Activated T-helper 2 cell treated with anti-CD3 and anti-CD28 coated beads, Interferon-gamma antibody, Interleukin-2, Interleukin-4, amounts not matched to agents 10 μg/mL and 5 μg/mL and 100 μg/mL, durations not matched to agents 14 hours and 24 hours and 36 hours (primary cell): Measurements from ENCODE around the gene ENTR1. TPM values are rescaled to one million over a fixed set of nuclear protein-coding genes. Genes with fewer than 3 reads are reported as not detected.

ENCODE experiments used
- DNase-seq: peaks from one replicate; pipeline ENCODE4 v3.0.0; 2021; ENCODE audit warnings: low spot score
- H3K27ac Mint-ChIP-seq: one replicate; pipeline ENCODE4 v1.8.0; 2021; ENCODE audit warnings: mixed read lengths
- H3K27me3 Mint-ChIP-seq: one replicate; pipeline ENCODE4 v1.8.0; 2021; ENCODE audit warnings: low read depth, mixed read lengths
- H3K36me3 Mint-ChIP-seq: one replicate; pipeline ENCODE4 v1.8.0; 2021; ENCODE audit warnings: low read depth, mixed read lengths
- H3K4me1 Mint-ChIP-seq: one replicate; pipeline ENCODE4 v1.8.0; 2021; ENCODE audit warnings: low read depth, mixed read lengths
- H3K4me3 Mint-ChIP-seq: one replicate; pipeline ENCODE4 v1.8.0; 2021; ENCODE audit warnings: low read depth, mild to moderate bottlenecking, moderate library complexity, mixed read lengths
- H3K9me3 Mint-ChIP-seq: one replicate; pipeline ENCODE4 v1.8.0; 2021; ENCODE audit warnings: mixed read lengths
- intact Hi-C: fragments of 100-400 bp; cut with micrococcal nuclease; formaldehyde crosslinking; loops from one replicate; pipeline ENCODE4 v1.15.1; 2023
- total RNA-seq: library from RNA; stranded (reverse); gene quantifications from 2 replicates; pipeline ENCODE4 v1.2.3, GENCODE V29; 2022

The ENTR1 gene
- total RNA-seq, 1 donor from 2014 or later = 75.6 TPM

- no peak for DNase-seq
- Mint-ChIP-seq H3K9me3 (no peaks in the 10 kb centered on the region), H3K36me3 (peaks cover 49% of the 10 kb centered on the region), H3K4me1 (peaks cover 12% of the 10 kb centered on the region), H3K27ac (no peak overlapping the region), H3K4me3 (no peak overlapping the region), H3K27me3 (no peaks in the 10 kb centered on the region)
- intact Hi-C loops = no loop called here
Observed at GRCh38 chr9:136396219-136396515, 14.2 kb downstream of the ENTR1 start.

- Mint-ChIP-seq H3K4me3 (no peak overlapping the region), H3K27me3 (no peaks in the 10 kb centered on the region), H3K36me3 (peaks cover 50% of the 10 kb centered on the region), H3K27ac (no peak overlapping the region), H3K9me3 (no peaks in the 10 kb centered on the region), H3K4me1 (peaks cover 12% of the 10 kb centered on the region)
- no peak for DNase-seq
- intact Hi-C loops = no loop called here
Observed at GRCh38 chr9:136395345-136396218, 14.8 kb downstream of the ENTR1 start.

DNA sequence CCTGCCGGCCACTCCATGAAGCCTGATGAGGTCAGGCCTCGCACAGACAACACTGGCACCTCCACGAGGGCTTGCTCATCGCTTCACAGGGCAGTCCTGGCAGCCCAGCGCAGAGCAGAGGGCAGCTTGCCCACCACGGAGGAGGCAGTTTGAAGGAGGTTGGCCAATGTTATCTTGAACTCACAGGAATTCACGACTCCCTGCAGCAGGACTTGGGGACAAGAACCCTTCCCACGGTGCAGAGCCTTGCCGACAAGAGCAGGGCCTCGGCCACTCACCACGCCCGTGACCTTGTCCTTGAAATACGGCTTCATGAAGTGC, 15.4 kb downstream of the ENTR1 start:
- Mint-ChIP-seq H3K27ac (no peak overlapping the region), H3K27me3 (no peaks in the 10 kb centered on the region), H3K4me3 (no peak overlapping the region), H3K9me3 (no peaks in the 10 kb centered on the region), H3K4me1 (peaks cover 12% of the 10 kb centered on the region), H3K36me3 (peaks cover 52% of the 10 kb centered on the region)
- intact Hi-C loops = no loop called here
- DNase-seq = no peak

DNA sequence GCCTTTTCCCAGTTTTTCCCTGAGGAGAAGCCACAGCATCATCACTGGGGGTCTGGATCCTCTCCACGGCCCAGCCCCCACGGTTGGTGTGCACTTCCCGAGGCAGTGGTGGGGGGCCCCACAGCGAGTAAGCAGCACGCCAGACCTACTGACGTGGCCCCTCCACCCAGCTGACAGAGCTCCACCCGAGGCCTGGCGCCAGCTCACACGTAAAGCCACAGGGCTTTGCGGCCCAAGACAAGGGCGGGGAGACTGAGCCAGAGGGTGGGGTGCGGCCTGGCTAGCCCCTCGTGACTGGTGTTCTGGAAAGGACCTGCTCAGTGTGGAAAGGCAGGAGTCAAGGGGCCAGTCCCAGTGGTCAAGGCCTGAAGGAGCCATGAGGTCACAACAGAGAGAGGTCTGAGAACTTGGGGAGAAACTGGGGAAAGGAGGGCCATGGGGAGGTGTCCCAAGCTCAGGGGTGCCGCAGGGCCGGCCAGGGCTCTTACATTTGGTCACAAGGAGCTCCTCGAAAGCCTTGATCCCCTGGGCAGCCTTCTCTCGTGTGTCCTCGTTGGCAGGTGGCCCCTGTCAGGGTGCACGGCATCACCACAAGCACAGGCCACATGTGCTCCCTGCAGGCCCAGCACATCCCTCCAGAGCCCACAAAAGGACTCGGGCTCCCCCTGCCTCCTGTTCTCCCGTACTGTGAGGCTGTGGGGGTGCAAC, 15.9 kb downstream of the ENTR1 start:
- DNase-seq = no peak
- peaks cover 14% of the 10 kb centered on the region for H3K4me1 Mint-ChIP-seq
- H3K4me3 Mint-ChIP-seq = no peak overlapping the region
- H3K9me3 Mint-ChIP-seq = no peaks in the 10 kb centered on the region
- peaks cover 57% of the 10 kb centered on the region for H3K36me3 Mint-ChIP-seq
- no peaks in the 10 kb centered on the region for H3K27me3 Mint-ChIP-seq
- no peak overlapping the region for H3K27ac Mint-ChIP-seq
- intact Hi-C loops = no loop called here

DNA sequence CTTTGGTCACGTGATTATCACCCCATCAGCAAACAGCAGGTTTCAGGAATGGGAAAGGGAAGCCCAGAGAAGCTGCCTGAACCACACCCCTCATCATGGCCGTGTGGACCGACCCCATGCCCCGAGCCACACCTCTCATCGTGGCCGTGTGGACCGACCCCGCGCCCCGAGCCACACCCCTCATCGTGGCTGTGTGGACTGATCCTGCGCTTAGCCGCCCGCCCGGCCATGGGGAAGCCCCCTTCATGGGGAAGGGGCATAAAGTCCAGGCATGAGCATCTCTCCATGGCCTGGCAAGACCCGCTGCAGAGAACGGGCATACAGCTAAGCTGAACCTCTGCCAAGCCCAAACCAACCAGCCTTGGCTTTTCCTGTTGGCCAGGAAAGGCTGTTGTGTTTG, 16.9 kb downstream of the ENTR1 start:
- Mint-ChIP-seq H3K27ac (no peak overlapping the region), H3K9me3 (no peaks in the 10 kb centered on the region), H3K4me1 (peaks cover 6% of the 10 kb centered on the region), H3K27me3 (no peaks in the 10 kb centered on the region), H3K36me3 (peaks cover 58% of the 10 kb centered on the region), H3K4me3 (no peak overlapping the region)
- intact Hi-C loops = no loop called here
- DNase-seq = no peak

GRCh38 chr9:136392538-136393449, 17.6 kb downstream of the ENTR1 start:
- intact Hi-C loops = no loop called here
- DNase-seq = no peak
- Mint-ChIP-seq H3K4me1 (peaks cover 2% of the 10 kb centered on the region), H3K27me3 (no peaks in the 10 kb centered on the region), H3K36me3 (peaks cover 60% of the 10 kb centered on the region), H3K9me3 (no peaks in the 10 kb centered on the region), H3K4me3 (no peak overlapping the region), H3K27ac (no peak overlapping the region)

GRCh38 chr9:136391737-136392537, 18.5 kb downstream of the ENTR1 start:
- no peak for DNase-seq
- Mint-ChIP-seq H3K27ac (no peak overlapping the region), H3K4me3 (no peak overlapping the region), H3K36me3 (peaks cover 65% of the 10 kb centered on the region), H3K4me1 (peaks cover 2% of the 10 kb centered on the region), H3K9me3 (no peaks in the 10 kb centered on the region), H3K27me3 (no peaks in the 10 kb centered on the region)
- intact Hi-C loops = no loop called here

GRCh38 chr9:136389396-136389795, 21.0 kb downstream of the ENTR1 start:
- no peak overlapping the region for H3K27ac Mint-ChIP-seq
- H3K27me3 Mint-ChIP-seq = no peaks in the 10 kb centered on the region
- H3K36me3 Mint-ChIP-seq = peaks cover 69% of the 10 kb centered on the region
- H3K4me3 Mint-ChIP-seq = no peak overlapping the region
- DNase-seq = no peak
- intact Hi-C loops = no loop called here
- H3K9me3 Mint-ChIP-seq = no peaks in the 10 kb centered on the region
- peaks cover 18% of the 10 kb centered on the region for H3K4me1 Mint-ChIP-seq

DNA sequence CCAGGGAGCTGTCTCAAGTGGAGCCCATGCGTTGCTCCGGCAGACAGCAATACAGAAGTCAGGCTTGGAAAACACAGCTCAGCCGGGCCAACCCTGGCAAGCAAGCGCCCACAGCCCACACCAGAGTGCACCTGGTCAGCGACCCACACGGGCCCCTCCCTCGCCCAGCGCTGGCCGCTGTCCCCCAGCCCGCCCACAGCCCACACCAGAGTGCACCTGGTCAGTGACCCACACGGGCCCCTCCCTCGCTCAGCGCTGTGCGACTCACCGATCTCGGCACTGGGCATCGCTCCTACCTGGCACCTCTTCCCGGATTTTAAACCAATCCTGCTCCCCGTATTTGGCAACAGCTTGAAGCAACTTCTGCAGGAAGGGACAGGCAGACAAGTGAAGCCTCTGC, 23.2 kb downstream of the ENTR1 start:
- Mint-ChIP-seq H3K4me1 (peaks cover 19% of the 10 kb centered on the region), H3K9me3 (no peaks in the 10 kb centered on the region), H3K36me3 (peaks cover 79% of the 10 kb centered on the region), H3K4me3 (no peak overlapping the region), H3K27ac (no peak overlapping the region), H3K27me3 (no peaks in the 10 kb centered on the region)
- intact Hi-C loops = no loop called here
- DNase-seq = no peak

DNA sequence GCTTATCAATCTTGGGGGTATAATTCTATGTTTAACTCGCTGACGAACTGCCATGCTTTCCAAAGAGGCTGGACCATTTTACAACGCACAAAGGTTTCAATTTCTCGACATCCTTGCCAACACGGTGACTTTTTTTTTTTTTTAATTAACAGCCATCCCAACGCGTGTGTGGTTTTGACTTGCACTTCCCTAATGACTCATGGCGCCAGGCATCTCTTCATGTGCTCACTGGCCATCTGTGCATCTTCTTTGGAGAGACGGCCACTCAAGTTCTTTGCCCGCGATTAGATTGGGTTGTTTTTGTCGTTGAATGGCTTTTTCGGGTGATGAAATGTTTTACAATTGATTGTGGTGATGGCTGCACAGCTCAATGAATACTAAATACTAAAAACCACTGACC, 24.4 kb downstream of the ENTR1 start:
- peaks cover 19% of the 10 kb centered on the region for H3K4me1 Mint-ChIP-seq
- DNase-seq = no peak
- intact Hi-C loops = no loop called here
- H3K4me3 Mint-ChIP-seq = no peak overlapping the region
- no peak overlapping the region for H3K27ac Mint-ChIP-seq
- H3K27me3 Mint-ChIP-seq = no peaks in the 10 kb centered on the region
- no peaks in the 10 kb centered on the region for H3K9me3 Mint-ChIP-seq
- H3K36me3 Mint-ChIP-seq = peaks cover 74% of the 10 kb centered on the region

- Mint-ChIP-seq H3K27ac (peak overlapping the region; percentile 55), H3K36me3 (peaks cover 72% of the 10 kb centered on the region), H3K9me3 (no peaks in the 10 kb centered on the region), H3K27me3 (no peaks in the 10 kb centered on the region), H3K4me1 (peaks cover 19% of the 10 kb centered on the region), H3K4me3 (no peak overlapping the region)
- intact Hi-C loops = loop anchor here (2.0 kb wide), 1 partner anchor 18 kb away; no protein-coding TSS in a partner anchor
- DNase-seq = peak; percentile 57
Observed at GRCh38 chr9:136385015-136385414, 25.4 kb downstream of the ENTR1 start.

GRCh38 chr9:136383436-136383835, 27.0 kb downstream of the ENTR1 start:
- Mint-ChIP-seq H3K4me1 (peaks cover 17% of the 10 kb centered on the region), H3K9me3 (no peaks in the 10 kb centered on the region), H3K4me3 (no peak overlapping the region), H3K27ac (no peak overlapping the region), H3K36me3 (peaks cover 58% of the 10 kb centered on the region), H3K27me3 (no peaks in the 10 kb centered on the region)
- no peak for DNase-seq
- intact Hi-C loops = no loop called here
